Hypothalamus (tissue), 51 donors: Measurements from ENCODE around the gene SAMD4B.
"Not testable (repeated sequence)": the region's sequence is repeated elsewhere in the genome, so short reads cannot be mapped to it uniquely, and the experiment has no call there.

Experiments used
- DNase-seq, 51 donors: peaks; one replicate each; lab custom pipeline; 2025; lab: John Stamatoyannopoulos, UW

Gene SAMD4B

DNA sequence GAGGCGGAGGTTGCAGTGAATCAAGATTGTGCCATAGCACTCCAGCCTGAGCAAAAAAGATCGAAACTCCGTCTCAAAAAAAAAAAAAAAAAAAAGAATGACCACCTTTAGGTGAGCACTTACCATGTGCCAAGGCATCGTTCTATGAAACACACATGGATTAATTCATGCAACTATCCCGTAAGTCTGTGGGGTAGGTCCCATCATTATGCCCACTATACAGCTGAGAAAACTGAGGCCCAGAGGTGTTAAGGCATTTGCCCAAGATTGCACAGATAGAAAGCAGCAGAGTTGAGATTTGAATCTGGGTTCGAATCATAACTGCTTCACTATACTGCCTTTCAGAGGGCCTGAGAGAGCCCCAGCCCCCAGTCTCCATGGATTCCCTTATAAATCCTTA is 8.7 kb upstream of the SAMD4B start:
- DNase-seq = no peak

- no peak for DNase-seq
Measured at GRCh38 chr19:39334444-39334976, 7.7 kb upstream of the SAMD4B start.

GRCh38 chr19:39335168-39335548 is 7.1 kb upstream of the SAMD4B start:
- no peak for DNase-seq

GRCh38 chr19:39336483-39336882 is 5.7 kb upstream of the SAMD4B start:
- DNase-seq = no peak

GRCh38 chr19:39339674-39340073 is 2.5 kb upstream of the SAMD4B start:
- DNase-seq = no peak

DNA sequence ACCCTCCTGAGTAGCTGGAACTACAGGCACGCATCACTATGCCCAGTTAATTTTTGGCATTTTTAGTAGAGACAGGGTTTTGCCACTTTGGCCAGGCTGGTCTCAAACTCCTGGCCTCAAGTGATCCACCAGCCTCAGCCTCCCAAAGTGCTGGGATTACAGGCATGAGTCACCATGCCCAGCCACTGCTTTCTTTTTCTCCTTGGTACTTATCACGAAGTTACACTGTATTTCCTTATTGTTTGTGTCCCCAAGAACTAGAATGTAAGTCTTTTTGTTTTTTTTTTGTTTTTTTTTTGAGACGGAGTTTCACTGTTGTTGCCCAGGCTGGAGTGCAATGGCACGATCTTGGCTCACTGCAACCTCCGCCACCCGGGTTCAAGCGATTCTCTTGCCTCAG is 2.1 kb upstream of the SAMD4B start:
- DNase-seq = not testable (repeated sequence)

GRCh38 chr19:39341129-39341718 is 997 bp upstream of the SAMD4B start:
- DNase-seq = peak in 11 of 51 donors; percentile 20 to 60 (median 49)

DNA sequence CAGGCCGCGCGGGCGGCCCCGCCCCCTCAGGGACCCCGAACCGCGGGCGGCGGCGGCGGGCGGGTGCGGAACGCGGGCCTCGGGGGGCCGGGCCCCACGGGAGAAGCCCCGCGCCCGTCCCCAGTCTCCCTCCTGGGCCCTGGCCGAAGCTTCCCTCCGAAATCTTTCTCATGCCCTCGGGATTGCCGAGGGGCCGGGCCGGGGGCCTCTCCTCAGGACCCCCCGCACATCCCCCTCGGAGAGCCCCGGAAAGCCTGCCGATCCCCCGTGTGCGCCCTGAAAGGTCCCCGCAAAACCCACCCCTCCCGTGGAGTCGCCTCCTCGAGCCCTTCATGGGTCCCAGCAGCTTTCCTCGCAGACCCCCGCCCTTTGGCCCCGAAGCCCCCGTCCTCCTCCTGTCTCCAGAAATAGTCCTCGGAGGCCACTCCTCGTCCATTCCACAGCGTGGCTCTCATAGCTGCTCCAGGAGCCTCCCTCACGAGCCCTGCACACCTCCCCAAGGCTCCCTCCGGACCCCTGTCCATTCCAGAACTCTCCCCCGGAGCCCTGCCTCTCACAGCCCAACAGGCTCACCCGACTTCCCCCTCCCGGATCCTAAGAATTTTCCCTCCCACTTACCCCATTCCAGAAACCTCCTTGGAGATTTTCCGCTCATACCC is 555 bp downstream of the SAMD4B start:
- peak in 4 of 51 donors; percentile 18 to 42 (median 32) for DNase-seq

GRCh38 chr19:39345956-39346355 is 3.7 kb downstream of the SAMD4B start:
- DNase-seq = no peak

GRCh38 chr19:39347332-39348164 is 5.3 kb downstream of the SAMD4B start:
- DNase-seq = no peak

GRCh38 chr19:39349326-39349725 is 7.1 kb downstream of the SAMD4B start:
- peak in 1 of 51 donors; percentile 14 for DNase-seq

GRCh38 chr19:39350156-39350555 is 7.9 kb downstream of the SAMD4B start:
- no peak for DNase-seq

- peak in 3 of 51 donors; percentile 29 to 48 (median 40) for DNase-seq
Measured at GRCh38 chr19:39351537-39352064, 9.4 kb downstream of the SAMD4B start.

DNA sequence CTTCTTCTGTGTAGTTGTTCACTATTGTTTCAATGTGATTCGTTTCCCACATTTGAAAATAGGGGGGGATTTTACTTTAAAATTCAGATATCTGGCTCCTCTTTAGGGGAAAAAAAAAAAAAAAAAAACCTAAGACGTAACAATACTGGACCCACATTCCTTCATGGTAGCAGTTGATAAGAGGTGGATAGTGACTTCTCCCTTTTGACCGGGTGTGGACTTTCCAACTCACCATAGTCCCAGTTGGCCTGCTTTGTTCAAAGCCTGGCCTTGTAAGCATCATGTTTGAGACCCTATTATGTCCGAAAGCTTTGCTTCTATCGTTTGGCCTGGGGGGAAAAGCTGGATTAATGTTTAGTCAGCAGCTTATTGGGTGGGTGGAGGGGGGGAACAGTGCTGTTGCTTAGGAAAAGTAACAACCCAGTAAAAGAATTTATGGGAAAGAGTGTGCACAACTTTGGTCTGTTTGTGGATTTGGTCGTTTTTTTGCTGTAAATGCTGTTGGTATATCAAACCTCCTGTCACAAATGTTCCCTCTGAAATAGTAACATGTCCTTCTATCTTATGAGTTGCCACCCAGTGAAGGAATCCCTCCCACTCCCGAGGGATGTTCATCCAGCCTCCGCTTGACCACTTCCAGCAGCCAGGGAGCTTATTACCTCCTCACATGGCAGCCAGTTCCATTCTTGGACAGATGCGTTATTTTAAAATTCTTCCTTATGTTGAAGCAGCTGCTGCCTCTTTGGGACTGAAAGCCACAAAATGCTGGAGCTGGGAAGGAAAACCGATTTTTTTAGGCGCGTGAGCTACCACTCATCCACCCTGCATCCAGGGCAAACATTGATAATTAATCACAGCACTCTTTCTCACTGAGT is 10.4 kb downstream of the SAMD4B start:
- DNase-seq = peak in 1 of 51 donors; percentile 26

- peak in 22 of 51 donors; percentile 6 to 79 (median 48) for DNase-seq
Measured at GRCh38 chr19:39355253-39355652, 13.0 kb downstream of the SAMD4B start.

- no peak for DNase-seq
Measured at GRCh38 chr19:39356073-39356472, 13.9 kb downstream of the SAMD4B start.

DNA sequence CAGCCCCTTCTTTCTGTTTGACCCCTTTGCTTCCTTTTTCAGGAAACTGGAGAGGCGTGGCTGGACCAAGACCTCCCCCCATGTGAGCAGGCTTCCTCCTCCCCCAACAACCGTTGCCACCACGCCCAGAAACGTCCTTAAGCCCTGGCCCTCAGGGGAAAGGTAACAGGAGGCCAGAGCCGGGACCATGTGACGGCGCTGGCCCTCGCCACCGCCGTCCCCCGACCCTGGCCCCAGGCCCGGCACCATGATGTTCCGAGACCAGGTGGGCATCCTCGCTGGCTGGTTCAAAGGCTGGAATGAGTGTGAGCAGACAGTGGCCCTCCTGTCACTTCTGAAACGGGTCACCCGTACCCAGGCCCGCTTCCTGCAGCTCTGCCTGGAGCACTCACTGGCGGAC is 14.4 kb downstream of the SAMD4B start:
- DNase-seq = no peak

DNA sequence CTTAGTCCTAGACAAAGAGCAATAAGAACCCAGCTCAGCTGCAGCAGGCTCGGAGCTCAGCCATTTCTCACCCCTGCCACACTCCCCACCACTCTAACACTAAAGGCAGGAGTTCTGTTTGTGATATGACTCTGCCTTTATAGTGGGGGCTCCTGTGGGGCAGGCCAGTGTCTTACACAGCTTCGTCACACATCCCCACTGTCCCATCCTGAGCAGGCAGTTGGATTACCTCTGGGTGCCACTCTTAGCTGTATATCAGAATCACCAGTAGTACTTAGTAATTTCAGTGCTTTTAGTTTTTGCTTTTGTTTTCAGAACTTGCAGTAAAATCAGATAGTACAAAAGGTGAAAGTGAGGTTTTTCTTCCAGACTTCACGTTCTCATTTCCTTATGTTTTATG is 16.8 kb downstream of the SAMD4B start:
- no peak for DNase-seq

DNA sequence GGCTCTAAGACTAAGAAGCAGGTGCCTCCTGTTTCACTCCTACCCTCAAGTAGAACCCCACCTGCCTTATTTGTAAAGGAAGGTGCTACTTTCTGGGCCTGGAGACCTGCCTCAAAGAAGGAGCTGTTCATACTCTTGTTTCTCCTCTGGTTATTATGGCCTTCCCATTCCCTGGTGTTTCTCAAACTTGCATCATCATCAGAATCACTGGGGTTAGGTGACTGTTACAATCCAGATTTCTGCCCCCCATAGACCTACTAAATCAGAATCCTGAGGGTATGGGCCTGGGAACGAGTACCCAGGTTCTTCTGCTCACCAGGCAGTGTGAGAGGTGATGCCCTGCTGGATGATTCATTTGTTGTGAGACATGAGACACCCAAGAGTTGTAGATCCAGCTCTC is 18.4 kb downstream of the SAMD4B start:
- no peak for DNase-seq
